GM20431 (cell line): ENCODE data around the gene OCEL1.

Source experiments
- in situ Hi-C: fragments of 300-500 bp; cut with MseI, MboI; formaldehyde crosslinking; loops from one replicate; pipeline ENCODE4 v1.15.0; 2020; ENCODE audit warnings: low sequenced_read_pairs; ENCODE audit not compliant: unreplicated experiment

Gene OCEL1

DNA sequence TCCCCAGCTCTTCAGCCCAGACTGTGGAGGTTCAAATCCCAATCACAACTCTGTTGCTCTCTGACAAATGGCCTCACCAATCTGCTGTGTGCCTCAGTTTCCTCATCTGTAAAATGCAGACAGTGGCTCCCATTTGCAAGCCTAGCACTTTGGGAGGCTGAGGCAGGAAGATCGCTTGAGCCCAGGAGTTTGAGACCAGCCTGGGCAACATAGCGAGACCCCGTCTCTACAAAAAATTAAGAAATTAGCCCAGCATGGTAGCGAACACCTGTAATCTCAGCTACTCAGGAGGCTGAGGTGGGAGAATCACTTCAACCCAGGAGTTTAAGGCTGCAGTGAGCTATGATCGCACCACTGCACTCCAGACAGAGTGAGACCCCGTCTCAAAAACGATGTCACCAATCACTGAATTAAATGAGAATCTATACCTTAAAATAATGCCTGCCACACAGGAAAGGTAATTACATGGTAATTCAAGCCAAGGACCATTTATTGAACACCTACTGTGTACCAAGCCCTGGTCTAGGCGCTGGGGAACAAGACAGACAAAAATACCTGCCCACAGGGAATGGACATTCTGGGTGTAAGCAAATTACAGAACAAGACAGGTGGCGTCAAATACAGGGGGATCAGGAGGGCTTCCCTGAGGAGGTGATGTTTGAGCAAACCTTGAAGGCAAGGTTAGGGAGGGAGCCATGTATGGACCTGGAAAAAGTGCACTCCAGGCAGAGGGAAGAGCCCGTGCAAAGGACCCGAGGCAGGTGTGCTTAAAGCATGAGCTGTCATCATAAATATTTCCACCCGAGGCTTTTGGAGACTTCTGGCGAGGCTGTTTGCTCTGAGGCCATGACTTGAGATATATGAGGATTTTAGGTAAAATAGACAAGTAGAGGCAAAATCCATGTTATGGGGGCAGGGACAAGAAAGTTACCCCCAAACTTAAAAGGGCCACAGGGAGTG, 12.0 kb downstream of the OCEL1 start:
- in situ Hi-C loops, result no loop called here

DNA sequence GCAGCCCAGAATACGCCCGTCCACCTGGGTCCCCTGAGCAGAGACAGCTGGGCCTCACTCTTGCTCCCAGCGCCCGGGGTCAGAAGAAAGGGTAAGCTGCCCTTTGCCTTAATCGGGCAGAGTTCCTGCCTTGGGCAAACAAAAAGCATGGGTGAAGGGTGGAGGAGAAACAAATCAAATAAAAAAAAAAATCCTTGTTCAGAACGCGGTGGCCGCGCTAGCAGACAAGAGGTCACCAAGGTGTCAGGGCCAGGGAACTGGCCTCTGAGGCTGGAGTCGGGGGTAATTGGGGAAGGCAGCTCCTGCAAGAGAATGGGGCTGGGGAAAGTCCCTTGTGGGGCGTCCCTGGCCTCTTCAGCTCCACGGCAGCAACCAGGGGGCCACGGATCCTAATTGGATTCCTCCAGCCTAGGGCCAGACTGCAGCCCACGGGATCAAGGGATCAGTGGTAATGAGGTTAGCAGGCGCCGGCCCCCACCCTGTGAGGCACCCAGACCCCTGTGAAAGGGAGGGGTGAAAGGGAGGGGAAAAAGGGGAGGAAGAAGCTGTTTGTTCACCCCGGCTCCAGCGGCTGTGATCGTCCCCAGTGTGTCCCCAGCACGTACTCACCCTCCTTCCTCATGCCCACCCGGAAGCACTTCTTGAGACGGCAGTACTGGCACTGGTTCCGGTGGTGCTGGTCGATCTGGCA, 14.2 kb downstream of the OCEL1 start:
- in situ Hi-C loops, result no loop called here

DNA sequence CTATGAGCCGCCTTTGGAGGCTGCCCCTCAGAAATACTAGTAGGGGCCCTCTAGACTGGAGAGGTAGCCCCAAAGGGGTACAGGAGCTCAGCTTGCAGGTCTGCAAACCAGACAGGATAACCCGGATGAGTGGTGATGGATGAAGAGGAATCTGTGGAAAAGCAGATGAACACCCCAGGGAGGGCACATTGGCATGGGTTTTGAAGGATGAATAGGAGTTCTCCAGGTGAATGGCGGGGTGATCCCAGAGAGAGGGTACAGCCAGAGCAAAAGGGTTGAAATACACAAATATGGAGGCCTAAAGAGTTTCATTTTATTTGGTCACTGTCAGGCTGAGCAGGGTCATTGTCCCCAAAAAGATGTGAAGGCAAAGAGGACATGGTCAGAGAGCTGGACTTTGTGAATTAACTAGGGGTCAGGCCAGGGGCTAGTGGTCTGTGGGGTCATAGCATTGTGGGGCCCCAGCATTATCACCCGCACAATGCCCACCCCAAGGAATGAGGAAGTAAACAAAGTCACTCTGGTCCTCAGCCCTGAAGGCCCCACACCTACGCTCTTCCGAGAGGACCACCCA, 14.9 kb downstream of the OCEL1 start:
- in situ Hi-C loops, result no loop called here

DNA sequence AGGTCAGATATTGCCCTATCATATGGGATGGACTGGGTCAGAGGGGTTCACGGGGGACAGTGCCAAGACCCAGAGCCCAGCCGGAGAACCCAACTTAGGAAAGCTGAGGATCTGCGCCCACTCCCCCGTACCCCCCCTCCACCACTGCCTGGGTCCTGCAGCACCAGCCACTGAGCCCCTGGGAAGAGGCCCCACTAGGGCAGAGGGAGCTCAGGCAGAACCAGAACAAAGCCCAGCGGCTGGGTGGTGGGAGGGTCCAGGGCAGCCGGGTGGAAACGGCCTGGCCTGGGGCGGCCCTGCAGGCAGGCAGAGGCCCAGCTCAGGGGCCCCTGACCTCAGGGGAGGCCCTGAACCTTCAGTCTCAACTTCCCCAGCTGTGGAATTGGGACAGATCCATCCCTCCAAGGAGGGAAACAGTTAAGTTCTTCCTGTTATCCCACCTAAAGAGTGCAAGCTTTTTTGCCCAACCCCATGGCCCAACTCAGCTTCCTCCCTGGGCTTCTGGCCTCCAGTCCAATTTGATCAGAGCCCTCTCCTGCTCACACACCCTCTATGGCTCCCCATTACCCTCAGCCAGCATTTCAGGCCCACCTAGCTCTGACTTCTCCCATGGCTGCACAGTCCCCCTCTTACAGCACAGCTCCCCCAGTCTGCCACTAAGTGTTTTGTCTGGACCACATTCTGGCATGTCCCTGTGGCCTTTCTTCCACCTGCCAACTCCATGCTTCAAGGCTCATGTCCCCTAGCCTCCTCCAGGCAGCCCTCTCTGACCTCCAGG, 16.6 kb downstream of the OCEL1 start:
- in situ Hi-C loops, result no loop called here

DNA sequence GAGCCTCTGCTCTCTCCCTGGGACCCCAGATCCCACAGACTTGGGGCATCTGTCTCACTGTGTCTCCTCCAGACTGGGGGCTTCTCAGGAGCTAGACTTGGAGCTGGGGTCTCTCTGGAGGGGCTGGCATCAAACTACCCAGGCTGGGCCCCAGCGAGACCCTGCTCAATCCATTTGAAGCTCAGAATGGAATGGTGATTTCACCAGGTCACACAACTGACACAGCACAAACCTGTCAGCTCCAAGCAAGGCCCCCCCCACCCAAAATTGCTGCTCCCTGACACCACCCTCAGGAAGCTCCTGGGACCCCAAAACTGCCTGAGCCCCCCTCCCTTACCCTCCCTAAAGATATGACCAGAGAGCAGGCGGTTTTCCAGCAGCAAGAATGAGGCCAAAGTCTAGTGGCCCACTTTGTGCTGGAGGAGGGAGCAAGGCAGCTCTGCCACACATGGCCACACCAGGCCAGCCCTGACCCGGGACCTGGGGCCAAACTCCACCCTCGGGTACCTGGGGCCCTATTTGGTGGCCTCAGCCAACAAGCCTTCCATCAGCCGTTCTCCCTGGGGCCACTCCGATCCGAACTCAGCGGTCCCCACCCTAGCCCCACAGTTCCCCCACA, 17.3 kb downstream of the OCEL1 start:
- in situ Hi-C loops, result no loop called here

GRCh38 chr19:17243830-17244617, 18.0 kb downstream of the OCEL1 start:
- in situ Hi-C loops, result no loop called here

DNA sequence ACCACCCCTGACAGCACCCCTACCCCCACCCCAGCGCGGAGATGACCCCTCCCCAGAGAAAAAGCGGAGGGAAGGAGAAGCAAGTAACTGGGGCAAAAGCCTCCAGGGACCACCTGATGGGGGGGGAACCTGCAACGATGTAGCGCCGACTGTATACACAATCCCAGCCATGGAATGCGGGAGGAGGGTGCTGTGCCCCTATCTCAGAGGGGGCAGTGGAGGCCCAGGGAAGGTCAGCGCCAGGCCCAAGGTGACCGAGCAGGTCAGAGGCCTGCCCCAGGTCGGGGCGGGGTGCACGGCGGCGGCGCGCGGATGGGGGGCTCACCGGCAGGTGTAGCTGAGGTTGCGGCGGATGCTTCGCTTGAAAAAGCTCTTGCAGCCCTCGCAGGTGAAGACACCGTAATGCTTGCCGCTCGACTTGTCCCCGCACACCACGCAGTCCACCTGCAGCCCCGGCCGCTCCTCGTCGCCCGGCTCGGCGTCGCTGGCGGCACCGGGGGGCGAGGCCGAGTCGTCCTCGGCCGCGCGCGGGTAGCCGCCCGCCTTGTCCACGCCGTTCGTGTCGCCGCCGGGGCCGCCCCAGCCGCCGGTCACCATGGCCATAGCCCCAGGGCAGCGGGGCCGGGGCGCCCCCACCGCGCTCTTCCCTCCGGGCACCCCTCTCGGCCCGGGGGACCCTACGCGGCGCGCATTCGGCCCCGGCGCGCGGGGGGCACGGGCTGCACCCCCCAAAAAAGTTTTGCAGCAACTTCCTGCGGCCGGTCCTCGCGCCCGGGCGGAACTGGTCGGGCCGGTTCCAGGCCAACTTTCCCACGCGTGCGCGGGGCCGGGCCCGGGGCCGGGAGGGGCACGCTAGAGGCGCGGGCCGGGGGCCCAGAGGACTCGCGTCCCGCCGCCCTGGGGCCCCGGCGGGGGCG, 18.9 kb downstream of the OCEL1 start:
- in situ Hi-C loops, result no loop called here

GRCh38 chr19:17245535-17245984, 19.5 kb downstream of the OCEL1 start, which contains the start of gene NR2F6:
Gene NR2F6, minus strand, starts transcription at chr19:17245919. Its CDS starts 699 bp downstream, at chr19:17245220.
- in situ Hi-C loops, result no loop called here

- in situ Hi-C loops, result no loop called here
These were observed 20.8 kb downstream of the OCEL1 start for GRCh38 chr19:17246681-17247425.

DNA sequence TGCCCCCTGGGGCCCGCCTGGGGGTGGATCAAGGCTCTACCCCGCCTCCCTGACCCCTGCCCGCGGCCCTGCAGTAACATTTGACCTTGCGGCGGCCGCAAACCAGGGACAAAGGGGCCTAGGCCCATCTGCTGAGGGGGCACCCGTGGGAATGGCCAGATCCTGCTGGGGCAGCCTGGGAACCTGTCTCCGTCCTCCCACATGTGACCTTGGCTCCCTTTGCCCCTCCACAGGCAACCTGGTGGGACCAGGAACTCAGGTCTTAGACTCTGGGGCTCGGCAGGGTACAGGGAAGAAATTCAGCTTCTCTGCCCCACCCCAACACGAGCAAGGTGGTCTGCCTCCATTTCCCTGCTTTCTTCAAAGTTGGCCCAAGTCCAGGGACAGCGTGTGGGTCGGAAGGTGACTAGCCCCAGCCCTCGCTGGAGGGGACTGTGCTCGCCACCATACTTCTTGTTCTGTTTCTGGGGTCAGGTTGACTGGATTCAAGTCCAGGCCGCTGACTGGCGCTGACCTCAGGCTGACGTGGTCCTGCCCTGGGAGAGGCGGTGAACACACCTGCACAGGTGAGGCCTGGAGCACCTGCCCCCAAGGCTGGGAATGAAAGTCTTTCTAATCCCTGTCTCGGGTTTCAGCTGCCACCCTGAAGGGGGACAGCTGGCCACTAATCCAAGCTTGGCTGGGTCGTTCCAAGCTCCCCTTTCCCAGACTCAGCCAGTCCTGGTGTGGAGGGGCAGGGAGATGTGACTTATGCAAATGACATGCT, 22.2 kb downstream of the OCEL1 start:
- in situ Hi-C loops, result no loop called here

DNA sequence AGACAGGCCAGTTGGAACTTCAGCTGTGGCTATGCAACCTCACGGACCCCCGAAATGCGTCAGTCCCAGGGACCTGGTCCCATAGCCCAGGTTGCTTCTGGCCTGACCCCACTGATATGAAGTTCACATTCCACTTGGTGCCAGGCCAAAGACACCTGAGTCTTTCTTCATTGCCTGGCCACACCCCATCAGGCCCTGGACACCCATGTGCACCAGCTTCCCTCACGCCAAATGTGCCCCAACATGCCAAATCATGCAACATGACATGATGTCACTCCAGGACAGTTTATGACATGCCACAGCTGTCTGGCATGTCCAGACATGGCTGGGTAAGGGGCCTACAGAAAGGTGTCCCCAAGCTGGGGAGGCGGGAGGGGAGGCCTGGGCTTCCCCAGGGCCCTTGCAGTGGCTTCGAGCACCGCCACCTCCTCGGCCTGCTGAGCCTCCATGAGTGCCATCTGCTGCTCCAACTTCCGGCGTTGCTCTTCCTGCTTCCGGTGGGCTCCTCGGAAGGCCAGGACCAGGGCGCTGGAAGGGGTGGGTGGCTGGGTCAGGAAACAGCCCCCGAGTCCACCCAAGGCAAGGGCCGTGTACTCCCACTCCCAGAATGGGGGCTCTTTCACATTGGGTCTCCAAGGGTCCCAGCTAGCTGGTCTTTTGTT, 24.0 kb downstream of the OCEL1 start:
- in situ Hi-C loops, result no loop called here

GRCh38 chr19:17254636-17255035, 28.6 kb downstream of the OCEL1 start:
- in situ Hi-C loops, result no loop called here

DNA sequence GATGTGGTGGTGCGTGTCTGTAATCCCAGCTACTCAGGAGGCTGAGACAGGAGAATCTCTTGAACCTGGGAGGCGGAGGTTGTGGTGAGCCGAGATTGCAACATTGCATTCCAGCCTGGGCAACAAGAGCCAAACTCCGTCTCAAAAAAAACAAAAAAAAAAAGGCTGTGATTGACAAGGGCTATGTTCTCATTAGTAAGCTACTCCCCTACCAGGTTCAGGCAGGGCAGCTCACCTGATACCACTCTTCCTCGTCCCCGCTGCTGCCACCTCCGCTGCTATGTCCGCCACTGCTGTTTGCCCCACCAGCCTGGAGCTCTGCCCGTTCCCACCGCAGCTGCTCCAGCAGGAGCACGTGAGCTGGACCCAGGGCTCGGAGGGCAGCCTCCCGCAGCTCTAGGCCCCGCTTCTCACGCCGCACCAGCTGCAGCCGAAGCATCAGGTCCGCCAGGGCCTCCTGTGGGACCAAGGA, 29.2 kb downstream of the OCEL1 start:
- in situ Hi-C loops, result no loop called here

DNA sequence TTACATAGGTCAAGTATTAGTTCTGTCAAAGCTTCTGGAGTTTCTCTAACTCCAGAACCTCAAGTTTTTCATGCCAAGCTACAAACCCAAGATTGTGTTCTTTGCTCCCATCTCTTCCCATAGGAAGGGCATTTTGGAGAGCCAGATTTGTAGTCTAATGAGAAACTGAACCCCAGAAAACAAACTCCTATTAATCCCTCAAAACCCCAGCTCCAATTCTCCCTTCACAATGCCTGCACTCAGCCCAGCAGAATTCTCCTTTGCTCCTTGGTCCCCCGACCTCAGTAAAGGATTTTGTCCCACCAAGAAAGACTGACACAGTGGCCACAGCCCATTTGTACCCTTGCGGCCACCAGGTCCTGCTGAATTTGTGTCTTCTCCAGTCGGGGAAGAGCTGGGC, 30.1 kb downstream of the OCEL1 start:
- in situ Hi-C loops, result no loop called here

- in situ Hi-C loops, result no loop called here
These were observed 33.2 kb downstream of the OCEL1 start for GRCh38 chr19:17259118-17259780.
